ENCODE data around the gene TMEM150B. TPM values are rescaled to one million over a fixed set of nuclear protein-coding genes. Genes with fewer than 3 reads are reported as not detected.
"Not testable (repeated sequence)": the region's sequence is repeated elsewhere in the genome, so short reads cannot be mapped to it uniquely, and the experiment has no call there.

Gene TMEM150B
- total and polyA plus RNA-seq, 8 donors = 0.49 to 29.5 (median 0.90) TPM

GRCh38 chr19:55336101-55336500, 11.0 kb upstream of the TMEM150B start:
- H3K9me3 ChIP-seq = no peaks in the 10 kb centered on the region
- TF ChIP-seq CTCF (IDR thresholded peaks at IDR 0.05) = no peak
- H3K27ac ChIP-seq = no peak overlapping the region
- DNase-seq = no peak
- H3K4me1 ChIP-seq = peaks cover 8 to 26% of the 10 kb centered on the region in 2 donors
- no peak overlapping the region for H3K4me3 ChIP-seq
- intact Hi-C loops (cut with DNase I) = no loop called here
- peaks cover 0 to 41% of the 10 kb centered on the region in 2 donors for H3K27me3 ChIP-seq
- no peak for ATAC-seq
- no peaks in the 10 kb centered on the region for H3K36me3 ChIP-seq

GRCh38 chr19:55333870-55334269, 8.7 kb upstream of the TMEM150B start:
- Histone ChIP-seq H3K9me3 (no peaks in the 10 kb centered on the region), H3K4me1 (peaks cover 4 to 25% of the 10 kb centered on the region in 2 donors), H3K27ac (no peak overlapping the region), H3K36me3 (no peaks in the 10 kb centered on the region), H3K27me3 (peaks cover 0 to 41% of the 10 kb centered on the region in 2 donors), H3K4me3 (no peak overlapping the region)
- intact Hi-C loops (cut with DNase I) = no loop called here
- no peak for TF ChIP-seq CTCF (IDR thresholded peaks at IDR 0.05)
- ATAC-seq = no peak
- no peak for DNase-seq

GRCh38 chr19:55329791-55330190, 4.7 kb upstream of the TMEM150B start:
- H3K27ac ChIP-seq; H3K4me3 ChIP-seq; H3K9me3 ChIP-seq; H3K36me3 ChIP-seq; ATAC-seq; intact Hi-C loops (cut with DNase I); DNase-seq: not testable (repeated sequence)
- peaks cover 0 to 40% of the 10 kb centered on the region in 2 donors for H3K4me1 ChIP-seq
- H3K27me3 ChIP-seq = peaks cover 0 to 25% of the 10 kb centered on the region in 2 donors

- H3K36me3 ChIP-seq; intact Hi-C loops (cut with DNase I); H3K9me3 ChIP-seq; ATAC-seq; H3K4me3 ChIP-seq; H3K27ac ChIP-seq; DNase-seq: not testable (repeated sequence)
- H3K4me1 ChIP-seq = peaks cover 0 to 40% of the 10 kb centered on the region in 2 donors
- H3K27me3 ChIP-seq = peaks cover 0 to 19% of the 10 kb centered on the region in 2 donors
Measured at GRCh38 chr19:55328774-55329318, 3.7 kb upstream of the TMEM150B start.

GRCh38 chr19:55324662-55325061, 479 bp downstream of the TMEM150B start:
- intact Hi-C loops (cut with DNase I) = no loop called here
- Histone ChIP-seq H3K4me3 (peak overlapping the region in 1 of 2 donors; percentile 35), H3K27me3 (peaks cover 0 to 20% of the 10 kb centered on the region in 2 donors), H3K4me1 (peaks cover 0 to 34% of the 10 kb centered on the region in 2 donors), H3K27ac (peak overlapping the region; percentile 69 to 73), H3K36me3 (peaks cover 0 to 8% of the 10 kb centered on the region in 2 donors), H3K9me3 (no peaks in the 10 kb centered on the region)
- no peak for TF ChIP-seq CTCF (IDR thresholded peaks at IDR 0.05)
- ATAC-seq (no peak), DNase-seq (no peak)

- no peak for TF ChIP-seq CTCF (IDR thresholded peaks at IDR 0.05)
- Histone ChIP-seq H3K4me1 (peaks cover 0 to 25% of the 10 kb centered on the region in 2 donors), H3K36me3 (peaks cover 0 to 10% of the 10 kb centered on the region in 2 donors), H3K4me3 (peak overlapping the region in 1 of 2 donors; percentile 33), H3K27ac (peak overlapping the region in 1 of 2 donors; percentile 58), H3K27me3 (peaks cover 0 to 23% of the 10 kb centered on the region in 2 donors), H3K9me3 (no peaks in the 10 kb centered on the region)
- ATAC-seq = no peak
- intact Hi-C loops (cut with DNase I) = no loop called here
- no peak for DNase-seq
Measured at GRCh38 chr19:55322204-55322885, 2.8 kb downstream of the TMEM150B start.
